GM12878 (cell line): ENCODE results near the gene PRKG1. TPM values are rescaled to one million over a fixed set of nuclear protein-coding genes. Genes with fewer than 3 reads are reported as not detected.

Source experiments
- ATAC-seq: fragments of 200-7000 bp; cut with Tn5 transposase; 3 replicates; pipeline ENCODE4 v1.9.1; 2020; ENCODE audit warnings: mild to moderate bottlenecking, moderate library complexity
- BruUV-seq: library from RNA; stranded (reverse); fragments of 400-500 nt; replicated peaks from 2 replicates; lab custom pipeline; 2021; lab: Mats Ljungman, UMichigan
- CTCF ChIA-PET: fragments of 300-600 bp; sonication (Branson Sonifier 250); formaldehyde crosslinking; extraction: SDS; loops from one replicate; lab custom pipeline; 2021; ENCODE audit warnings: inconsistent platforms; lab: Yijun Ruan, JAX
- POLR2A ChIA-PET: fragments of 350-600 bp; formaldehyde crosslinking; extraction: SDS; loops from one replicate; lab custom pipeline; 2021; ENCODE audit warnings: inconsistent platforms; lab: Charles Lee
- RAD21 ChIA-PET: fragments of 300-600 bp; sonication (Branson Sonifier 250); formaldehyde crosslinking; loops from one replicate; lab custom pipeline; 2023; ENCODE audit warnings: antibody characterized with exemption; ENCODE audit not compliant: unreplicated experiment; lab: Charles Lee
- SMC1A ChIA-PET: fragments of 300-600 bp; sonication (Branson Sonifier 250); formaldehyde crosslinking; loops from one replicate; lab custom pipeline; 2023; ENCODE audit not compliant: unreplicated experiment, uncharacterized antibody; lab: Charles Lee
- DNase-seq: peaks from one replicate; pipeline ENCODE4 v3.0.0-alpha.2; 2011; ENCODE audit warnings: low read depth, low spot score
- FAIRE-seq: peaks from 3 replicates; lab custom pipeline; 2011; peaks lifted over from hg19 to GRCh38; lab: Jason Lieb, UNC
- H2AFZ ChIP-seq: 2 replicates; pipeline ENCODE4 v1.6.0; 2011; ENCODE audit warnings: low read depth, low read length, control low read depth; ENCODE audit not compliant: control insufficient read depth
- H3K27ac ChIP-seq: 2 replicates; pipeline ENCODE4 v1.5.1; 2011; ENCODE audit warnings: control low read depth; ENCODE audit not compliant: control insufficient read depth, insufficient read depth
- H3K27me3 ChIP-seq, 2 experiments: replicated peaks in 1 of 2; 2 replicates each; pipeline versions ENCODE4 v1.6.0 to v1.6.1; 2011; ENCODE audit warnings: low read length in 1 of 2; ENCODE audit not compliant: control insufficient read depth in 2 of 2, insufficient read depth in 2 of 2
- H3K36me3 ChIP-seq, 2 experiments: 2 replicates each; pipeline ENCODE4 v1.5.1; 2011; ENCODE audit warnings: low read length in 1 of 2; ENCODE audit not compliant: control insufficient read depth in 2 of 2, insufficient read depth in 2 of 2
- H3K4me1 ChIP-seq: 2 replicates; pipeline ENCODE4 v1.6.1; 2011; ENCODE audit warnings: mild to moderate bottlenecking, low read length, moderate library complexity, mixed read lengths; ENCODE audit not compliant: control insufficient read depth, insufficient read depth
- H3K4me2 ChIP-seq: 2 replicates; pipeline ENCODE4 v1.6.0; 2011; ENCODE audit warnings: control low read depth; ENCODE audit not compliant: control insufficient read depth, insufficient read depth
- H3K4me3 ChIP-seq: fragments of 200-600 bp; sonication (generic); 2 replicates; pipeline ENCODE4 v1.5.1; 2016
- H3K79me2 ChIP-seq: 2 replicates; pipeline ENCODE4 v1.6.0; 2011; ENCODE audit warnings: low read length; ENCODE audit not compliant: control insufficient read depth, insufficient read depth
- H3K9ac ChIP-seq: 2 replicates; pipeline ENCODE4 v1.8.0; 2011; ENCODE audit warnings: low read length, control low read depth, mixed read lengths; ENCODE audit not compliant: control insufficient read depth, insufficient read depth
- H3K9me3 ChIP-seq: replicated peaks from 3 replicates; pipeline ENCODE4 v1.5.1; 2011; ENCODE audit warnings: mild to moderate bottlenecking, low read length; ENCODE audit not compliant: control insufficient read depth, insufficient read depth
- H4K20me1 ChIP-seq: 2 replicates; pipeline ENCODE4 v1.6.0; 2011; ENCODE audit not compliant: control insufficient read depth, insufficient read depth
- ATF7 ChIP-seq: fragments of 450-650 bp; IDR thresholded peaks from 2 replicates; pipeline ENCODE4 v1.6.1; 2016; ENCODE audit warnings: low read depth, mild to moderate bottlenecking
- FOXK2 ChIP-seq: fragments of 450-650 bp; IDR thresholded peaks from 2 replicates; pipeline ENCODE4 v1.6.1; 2017; ENCODE audit warnings: mild to moderate bottlenecking, moderate library complexity
- NR2C1 ChIP-seq: fragments of 450-650 bp; IDR thresholded peaks from 2 replicates; pipeline ENCODE4 v1.6.1; 2017; ENCODE audit warnings: antibody characterized with exemption, mild to moderate bottlenecking, moderate library complexity
- PAX8 ChIP-seq: fragments of 450-650 bp; IDR thresholded peaks from 2 replicates; pipeline ENCODE4 v1.6.1; 2017; ENCODE audit warnings: mild to moderate bottlenecking, moderate library complexity
- SMC3 ChIP-seq: IDR thresholded peaks from 2 replicates; pipeline ENCODE4 v1.6.1; 2011; ENCODE audit warnings: low read length, improper control_type of control experiment, borderline replicate concordance
- TAF1 ChIP-seq: IDR thresholded peaks from 2 replicates; pipeline ENCODE4 v1.6.1; 2011; ENCODE audit warnings: mild to moderate bottlenecking, low read depth, low read length, borderline replicate concordance
- WGBS: methylation state at CpG from one replicate; pipeline ENCODE4 v1.1.6; 2016; ENCODE audit warnings: low lambda C conversion rate; ENCODE audit not compliant: insufficient replicate concordance, insufficient coverage; ENCODE audit errors: missing lambda C conversion rate; 5-methylcytosine and 5-hydroxymethylcytosine counted together
- in situ Hi-C: fragments of 300-500 bp; cut with MboI; formaldehyde crosslinking; loops from 9 replicates; pipeline ENCODE4 v1.14.3; 2018; ENCODE audit warnings: mixed read lengths
- intact Hi-C: fragments of 100-400 bp; cut with micrococcal nuclease; formaldehyde crosslinking; loops from one replicate; pipeline ENCODE4 v1.14.2; 2022; ENCODE audit not compliant: unreplicated experiment
- polyA plus RNA-seq, 11 experiments: library from polyadenylated mRNA; depleted of rRNA in 4 of 11; unstranded in 6 of 11; stranded (reverse) in 5 of 11; fragments of >200 nt; fragmentation: Nextera tagmentation in 4 of 11; fragmentation: Illumina TruSeq in 1 of 11; extraction: Ambion mirVana in 4 of 11; extraction: Trizol in 1 of 11; gene quantifications; 1 replicate in 1 of 11; 2 replicates in 10 of 11; pipeline versions ENCODE4 v1.2.1 to v1.2.3, GENCODE V29; 2011 to 2016; ENCODE audit warnings: inconsistent platforms in 2 of 11, missing spikeins in 2 of 11, low read depth in 1 of 11
- total RNA-seq, 4 experiments: library from RNA; depleted of rRNA in 3 of 4; stranded (reverse); fragments of >200 nt in 3 of 4; fragmentation: Illumina TruSeq in 1 of 4; extraction: Trizol in 1 of 4; gene quantifications; 2 replicates each; pipeline versions ENCODE4 v1.2.1 to v1.2.3, GENCODE V29; 2013 to 2021
- TF ChIP-seq, protein P1 (sequence below): IDR thresholded peaks from 2 replicates; pipeline ENCODE4 v1.6.1; 2011; ENCODE audit warnings: borderline replicate concordance, low read depth, mild to moderate bottlenecking, moderate library complexity, mixed read lengths, low read length; ENCODE audit not compliant: insufficient read depth; ENCODE audit errors: extremely low read length

The PRKG1 gene
- total and polyA plus RNA-seq, 10 of the 15 experiments (the other 5 are each of a cell fraction or from before 2014, with no cell fraction given), result 0.04 to 0.05 TPM; not detected in 8

DNA sequence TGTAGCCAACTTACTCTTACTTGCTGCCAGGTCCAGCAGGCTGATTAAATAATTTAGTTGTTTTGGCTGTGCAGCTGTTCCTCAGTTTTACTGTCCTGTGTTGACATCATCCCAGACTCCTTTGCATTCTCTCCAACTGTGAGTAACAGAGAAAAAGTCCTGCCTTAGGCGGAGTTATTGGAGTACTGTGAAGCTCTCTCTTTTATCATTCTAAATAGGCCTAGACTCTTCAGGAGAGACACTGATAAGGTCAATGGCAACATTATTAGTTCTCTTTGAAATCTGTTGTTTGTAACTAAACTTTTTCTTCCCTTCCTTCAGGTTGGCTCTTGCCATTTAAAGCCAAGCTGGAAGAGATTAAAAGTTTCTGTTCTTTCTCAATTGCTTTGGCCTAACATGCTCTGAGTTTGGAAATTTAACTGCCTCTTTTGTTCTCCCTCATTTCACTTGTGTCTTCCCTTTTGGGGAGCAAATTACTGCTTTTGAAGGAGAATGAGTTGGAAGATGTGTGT is 840.8 kb downstream of the PRKG1 start:
- FAIRE-seq, result no peak
- TF ChIP-seq, protein P1, sequence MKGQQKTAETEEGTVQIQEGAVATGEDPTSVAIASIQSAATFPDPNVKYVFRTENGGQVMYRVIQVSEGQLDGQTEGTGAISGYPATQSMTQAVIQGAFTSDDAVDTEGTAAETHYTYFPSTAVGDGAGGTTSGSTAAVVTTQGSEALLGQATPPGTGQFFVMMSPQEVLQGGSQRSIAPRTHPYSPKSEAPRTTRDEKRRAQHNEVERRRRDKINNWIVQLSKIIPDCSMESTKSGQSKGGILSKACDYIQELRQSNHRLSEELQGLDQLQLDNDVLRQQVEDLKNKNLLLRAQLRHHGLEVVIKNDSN, result no peak
- TF ChIP-seq ATF7, result no peak
- no peak for TF ChIP-seq SMC3
- no peak for TF ChIP-seq TAF1
- TF ChIP-seq FOXK2, result no peak
- no peak for TF ChIP-seq NR2C1
- no peak for TF ChIP-seq PAX8
- H3K4me2 ChIP-seq, result no peak overlapping the region
- H3K9me3 ChIP-seq, result no peaks in the 10 kb centered on the region
- ChIA-PET SMC1A (interaction anchor here (1.2 kb wide), 1 partner anchor 21 kb away, joined by 3 read pairs; no protein-coding TSS in a partner anchor), POLR2A (no interaction called here), CTCF (no interaction called here), RAD21 (no interaction called here)
- H4K20me1 ChIP-seq, result no peaks in the 10 kb centered on the region
- no peak overlapping the region for H3K9ac ChIP-seq
- ATAC-seq, result no peak
- BruUV-seq, result no TSS peak
- no peak for DNase-seq
- WGBS, result 33% methylated on average over 1 of the region's 1 CpG
- no peak overlapping the region for H3K27ac ChIP-seq
- H3K36me3 ChIP-seq, result no peaks in the 10 kb centered on the region
- in situ Hi-C loops, result no loop called here
- no peaks in the 10 kb centered on the region for H3K79me2 ChIP-seq
- intact Hi-C loops, result no loop called here
- H3K4me3 ChIP-seq, result no peak overlapping the region
- H3K4me1 ChIP-seq, result no peaks in the 10 kb centered on the region
- no peaks in the 10 kb centered on the region for H3K27me3 ChIP-seq
- H2AFZ ChIP-seq, result no peak overlapping the region
